Urinary bladder (tissue), 4 donors: ENCODE measurements around the gene HEPHL1. TPM values are rescaled to one million over a fixed set of nuclear protein-coding genes. Genes with fewer than 3 reads are reported as not detected.

Experiments used
- DNase-seq: peaks from one replicate; pipeline ENCODE4 v3.0.0-alpha.2; 2015; ENCODE audit errors: extremely low spot score
- H3K27ac ChIP-seq: one replicate; pipeline ENCODE4 v1.5.1; 2013; ENCODE audit warnings: low read depth, mild to moderate bottlenecking, moderate library complexity
- H3K36me3 ChIP-seq: one replicate; pipeline ENCODE4 v1.6.1; 2013; ENCODE audit warnings: mild to moderate bottlenecking, moderate library complexity; ENCODE audit not compliant: insufficient read depth
- H3K4me1 ChIP-seq: one replicate; pipeline ENCODE4 v1.6.1; 2013; ENCODE audit warnings: mild to moderate bottlenecking, moderate library complexity; ENCODE audit not compliant: insufficient read depth
- H3K4me3 ChIP-seq: one replicate; pipeline ENCODE4 v1.5.1; 2013; ENCODE audit warnings: low read depth, low read length
- WGBS: extraction: QIAGEN DNeasy Blood & Tissue Kit; methylation state at CpG from one replicate; pipeline ENCODE4 v1.1.7; 2013; 5-methylcytosine and 5-hydroxymethylcytosine counted together
- polyA plus RNA-seq: library from polyadenylated mRNA; stranded (reverse); fragments of 200-250 nt; gene quantifications from one replicate; pipeline ENCODE4 v1.2.3, GENCODE V29; 2013
- total RNA-seq: library from RNA; depleted of rRNA; stranded (reverse); fragments of >200 nt; gene quantifications from one replicate; pipeline ENCODE4 v1.2.3, GENCODE V29; 2014
- donor health status: healthy with polysubstance abuse.
- donor health status: healthy.

The HEPHL1 gene
- total and polyA plus RNA-seq, 2 donors, result not detected

- Histone ChIP-seq H3K4me3 (no peak overlapping the region), H3K36me3 (no peaks in the 10 kb centered on the region), H3K27ac (no peak overlapping the region), H3K4me1 (no peaks in the 10 kb centered on the region)
- WGBS, result 66% methylated on average over 4 of the region's 4 CpGs
- no peak for DNase-seq
Measured at GRCh38 chr11:94031625-94032024, 10.5 kb downstream of the HEPHL1 start.

DNA sequence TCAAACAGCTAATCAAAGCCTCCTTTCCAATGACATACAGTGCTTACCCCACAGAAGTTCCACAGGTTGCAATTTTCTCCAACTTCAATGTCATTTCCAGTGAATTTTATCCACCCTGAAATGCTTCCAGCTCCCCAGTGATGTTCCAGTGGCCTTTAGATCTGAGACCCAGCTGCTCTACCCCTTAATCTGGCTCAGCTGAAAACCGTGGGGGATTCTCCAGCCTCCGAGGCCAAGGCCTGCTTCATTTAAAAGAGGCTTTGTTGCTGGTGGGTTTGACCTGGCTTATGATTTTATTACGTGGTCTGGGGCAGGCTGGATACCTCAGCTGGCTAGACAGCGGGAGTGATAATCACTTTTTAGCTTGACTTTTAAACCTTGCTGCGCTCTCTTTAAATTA is 10.9 kb downstream of the HEPHL1 start:
- Histone ChIP-seq H3K27ac (no peak overlapping the region), H3K36me3 (no peaks in the 10 kb centered on the region), H3K4me1 (no peaks in the 10 kb centered on the region), H3K4me3 (no peak overlapping the region)
- DNase-seq, result no peak
- WGBS, result 38% methylated on average over 5 of the region's 5 CpGs

- Histone ChIP-seq H3K4me1 (no peaks in the 10 kb centered on the region), H3K36me3 (no peaks in the 10 kb centered on the region), H3K27ac (no peak overlapping the region), H3K4me3 (no peak overlapping the region)
- whole genome bisulfite sequencing, result 76% methylated on average over 8 of the region's 8 CpGs
- DNase-seq, result no peak
Measured at GRCh38 chr11:94032725-94033124, 11.6 kb downstream of the HEPHL1 start.

GRCh38 chr11:94034207-94034606 is 13.1 kb downstream of the HEPHL1 start:
- 49% methylated on average over 1 of the region's 1 CpG for WGBS
- no peaks in the 10 kb centered on the region for H3K4me1 ChIP-seq
- no peak overlapping the region for H3K27ac ChIP-seq
- H3K4me3 ChIP-seq, result no peak overlapping the region
- no peak for DNase-seq
- no peaks in the 10 kb centered on the region for H3K36me3 ChIP-seq

DNA sequence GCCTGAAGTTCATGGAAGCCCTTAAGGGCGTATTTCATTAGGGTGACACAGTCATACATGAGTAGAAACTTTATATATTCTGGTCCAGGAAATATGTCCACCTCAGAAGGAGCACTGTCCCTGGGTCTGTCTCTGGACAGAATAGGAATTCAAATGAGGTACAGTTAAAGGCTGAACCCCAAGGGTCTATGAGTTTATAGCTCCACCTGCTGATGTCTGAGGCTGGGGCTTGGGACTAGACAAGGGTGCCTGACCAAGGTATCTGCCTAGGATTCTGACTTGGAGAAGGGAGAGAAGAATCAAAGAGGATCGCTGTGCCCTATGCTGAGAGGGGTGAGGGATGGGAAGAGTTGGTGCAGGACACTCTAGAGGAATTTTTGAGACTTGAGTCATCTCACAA is 14.9 kb downstream of the HEPHL1 start:
- Histone ChIP-seq H3K27ac (no peak overlapping the region), H3K4me1 (no peaks in the 10 kb centered on the region), H3K36me3 (no peaks in the 10 kb centered on the region), H3K4me3 (no peak overlapping the region)
- 87% methylated on average over 2 of the region's 2 CpGs for WGBS
- DNase-seq, result no peak

- H3K27ac ChIP-seq, result no peak overlapping the region
- H3K36me3 ChIP-seq, result no peaks in the 10 kb centered on the region
- 73% methylated on average over 3 of the region's 3 CpGs for WGBS
- no peak overlapping the region for H3K4me3 ChIP-seq
- no peak for DNase-seq
- H3K4me1 ChIP-seq, result no peaks in the 10 kb centered on the region
Measured at GRCh38 chr11:94043241-94043640, 22.1 kb downstream of the HEPHL1 start.

DNA sequence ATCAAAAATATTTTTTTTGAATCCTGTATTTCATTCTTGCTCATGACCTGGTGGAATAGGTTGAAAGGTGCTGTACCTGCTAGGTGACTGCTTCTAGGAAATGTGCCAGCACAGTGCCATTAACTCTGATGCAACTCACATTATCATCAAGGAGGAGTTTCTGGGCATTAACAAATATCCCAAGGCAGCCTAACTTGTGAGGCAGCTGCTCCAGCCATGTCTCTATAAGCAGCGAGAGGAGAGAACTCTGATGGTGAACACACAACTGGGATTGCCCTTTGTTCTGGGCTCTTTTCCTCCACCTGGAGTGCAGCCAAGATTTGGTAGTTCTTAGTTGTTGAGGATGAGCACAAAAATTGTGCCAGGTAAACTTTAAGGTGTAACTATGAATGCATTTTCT is 25.6 kb downstream of the HEPHL1 start:
- H3K4me3 ChIP-seq, result no peak overlapping the region
- H3K27ac ChIP-seq, result no peak overlapping the region
- H3K36me3 ChIP-seq, result no peaks in the 10 kb centered on the region
- no peaks in the 10 kb centered on the region for H3K4me1 ChIP-seq
- 69% methylated on average over 1 of the region's 1 CpG for WGBS
- DNase-seq, result no peak

GRCh38 chr11:94048032-94048709 is 27.0 kb downstream of the HEPHL1 start:
- no peak for DNase-seq
- Histone ChIP-seq H3K4me1 (no peaks in the 10 kb centered on the region), H3K4me3 (no peak overlapping the region), H3K36me3 (no peaks in the 10 kb centered on the region), H3K27ac (no peak overlapping the region)
- WGBS, result 79% methylated on average over 2 of the region's 2 CpGs

DNA sequence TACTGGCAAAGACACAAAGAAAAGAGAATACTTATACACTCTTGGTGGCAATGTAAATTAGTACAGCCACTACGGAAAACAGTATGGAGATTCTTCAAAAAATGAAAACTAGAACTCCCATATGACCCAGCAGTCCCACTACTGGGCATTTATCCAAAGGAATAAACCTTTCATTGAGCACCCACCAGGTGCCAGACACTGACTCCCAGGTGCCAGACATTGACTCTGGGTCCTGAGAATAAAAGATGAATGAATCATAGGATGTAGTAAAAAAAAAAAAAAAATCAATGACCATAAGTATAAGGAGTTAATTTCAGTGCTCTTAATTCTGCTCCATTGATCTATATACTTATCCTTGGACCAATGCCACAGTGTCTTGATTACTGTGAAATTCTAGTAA is 28.2 kb downstream of the HEPHL1 start:
- 78% methylated on average over 1 of the region's 1 CpG for WGBS
- DNase-seq, result no peak
- Histone ChIP-seq H3K36me3 (no peaks in the 10 kb centered on the region), H3K4me3 (no peak overlapping the region), H3K27ac (no peak overlapping the region), H3K4me1 (no peaks in the 10 kb centered on the region)

DNA sequence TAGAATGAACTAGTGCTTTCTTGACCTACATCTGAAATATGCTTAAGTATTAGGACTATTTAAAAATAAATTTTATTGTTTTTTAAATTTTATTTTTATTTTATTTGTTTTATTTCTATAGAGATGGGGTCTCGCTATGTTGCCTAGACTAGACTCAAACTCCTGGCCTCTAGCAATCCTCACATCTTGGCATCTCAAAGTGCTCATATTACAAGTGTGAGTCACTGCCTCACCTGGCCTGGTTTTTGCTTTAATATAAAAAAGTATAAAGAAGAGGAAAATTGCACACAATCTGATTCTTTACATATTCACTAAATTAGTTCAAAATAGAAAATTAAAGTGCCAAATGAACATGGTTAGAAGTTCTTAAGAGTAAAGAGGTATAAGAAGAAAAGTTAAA is 37.5 kb downstream of the HEPHL1 start:
- no peak overlapping the region for H3K4me3 ChIP-seq
- 88% methylated on average over 1 of the region's 1 CpG for WGBS
- DNase-seq, result no peak
- H3K36me3 ChIP-seq, result no peaks in the 10 kb centered on the region
- H3K4me1 ChIP-seq, result no peaks in the 10 kb centered on the region
- no peak overlapping the region for H3K27ac ChIP-seq

DNA sequence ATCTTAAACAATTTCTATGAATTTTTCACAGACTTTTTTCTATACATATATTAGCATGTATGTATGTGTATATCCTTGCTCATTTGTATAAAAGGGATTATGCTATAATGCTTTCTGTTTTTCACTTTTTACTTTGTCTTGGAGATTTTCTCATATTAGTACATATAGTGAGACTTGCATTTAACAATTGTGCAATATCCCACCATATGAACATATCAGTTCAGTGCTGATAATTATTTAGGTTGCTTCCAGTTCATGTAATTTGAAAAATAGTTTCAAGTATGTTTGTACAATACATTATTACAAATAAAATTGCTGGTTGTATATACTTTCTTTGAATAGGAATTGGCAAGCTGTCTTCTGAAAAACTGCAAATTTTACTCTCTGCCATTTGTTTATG is 37.9 kb downstream of the HEPHL1 start:
- no peak for DNase-seq
- no peaks in the 10 kb centered on the region for H3K4me1 ChIP-seq
- no peak overlapping the region for H3K27ac ChIP-seq
- H3K4me3 ChIP-seq, result no peak overlapping the region
- H3K36me3 ChIP-seq, result no peaks in the 10 kb centered on the region

GRCh38 chr11:94060401-94060800 is 39.2 kb downstream of the HEPHL1 start:
- H3K4me3 ChIP-seq, result no peak overlapping the region
- no peaks in the 10 kb centered on the region for H3K36me3 ChIP-seq
- no peaks in the 10 kb centered on the region for H3K4me1 ChIP-seq
- no peak overlapping the region for H3K27ac ChIP-seq
- DNase-seq, result no peak

DNA sequence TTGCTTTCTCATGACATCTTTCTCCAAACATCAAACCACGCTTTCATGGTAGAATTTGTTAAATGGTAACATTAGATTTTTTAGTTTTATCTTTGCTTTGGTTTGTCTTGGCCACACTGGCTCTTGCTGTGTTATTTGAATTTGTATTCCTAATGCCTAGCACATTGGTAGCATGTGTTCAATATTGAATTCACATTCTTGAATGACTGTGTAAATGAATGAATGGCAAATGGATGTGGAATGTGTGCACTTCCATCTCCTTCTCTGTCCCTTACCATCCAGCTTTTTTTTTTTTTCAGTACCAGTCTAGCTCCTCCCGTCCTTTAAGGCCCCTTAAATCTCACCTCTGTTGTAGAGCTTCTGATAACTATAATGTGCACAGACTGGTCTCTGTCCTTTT is 41.2 kb downstream of the HEPHL1 start:
- Histone ChIP-seq H3K4me3 (no peak overlapping the region), H3K36me3 (no peaks in the 10 kb centered on the region)
- WGBS, result 61% methylated on average over 2 of the region's 2 CpGs

DNA sequence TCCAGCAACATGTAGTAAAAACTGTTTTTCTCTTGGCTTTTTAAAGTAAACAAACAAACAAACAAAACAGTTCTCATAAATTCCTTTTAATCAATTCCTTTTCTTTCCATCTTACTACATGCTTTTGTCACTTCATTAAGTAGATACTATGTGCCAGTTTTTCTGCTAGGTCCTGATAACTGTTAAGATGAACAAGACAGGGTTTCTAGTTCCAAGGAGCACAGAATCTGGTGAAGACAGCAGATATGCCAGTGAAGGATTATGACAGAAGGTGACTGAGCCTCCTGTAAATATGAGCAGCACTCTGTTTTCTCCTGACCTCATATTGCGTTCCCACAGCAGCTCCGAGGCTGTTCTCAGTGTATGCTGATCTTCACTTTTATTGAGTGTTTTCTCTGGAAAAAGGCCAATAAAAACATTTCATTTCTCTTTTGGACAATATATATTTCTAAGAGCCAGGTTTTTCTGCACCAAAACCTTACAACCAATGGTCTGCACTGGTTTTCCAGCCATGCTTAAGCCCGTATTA is 45.8 kb downstream of the HEPHL1 start:
- no peak for DNase-seq
- Histone ChIP-seq H3K4me1 (no peaks in the 10 kb centered on the region), H3K27ac (no peak overlapping the region), H3K36me3 (no peaks in the 10 kb centered on the region), H3K4me3 (no peak overlapping the region)
- WGBS, result 47% methylated on average over 3 of the region's 3 CpGs

More for the DNA sequence above, 41.2 kb downstream of the HEPHL1 start:
- H3K27ac ChIP-seq, result no peak overlapping the region
- no peaks in the 10 kb centered on the region for H3K4me1 ChIP-seq
- no peak for DNase-seq

DNA sequence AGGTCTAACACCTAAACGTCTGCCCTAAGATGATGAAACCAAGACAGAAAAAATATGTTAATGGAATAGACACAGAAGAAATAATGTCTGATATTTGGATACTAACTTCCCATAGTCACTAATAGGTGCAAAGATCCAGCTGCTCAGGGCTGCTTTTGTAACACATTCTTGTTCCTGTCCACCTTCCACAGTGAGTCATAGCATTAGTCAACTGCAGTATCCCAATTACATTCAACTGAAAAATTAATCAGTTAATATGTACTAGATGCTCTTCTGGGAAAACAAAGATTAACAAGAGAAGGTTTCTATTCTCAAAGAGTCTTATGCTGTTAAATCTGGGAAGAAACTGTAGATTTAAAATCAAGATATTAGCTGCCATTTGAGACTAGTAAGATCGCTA is 47.6 kb downstream of the HEPHL1 start:
- Histone ChIP-seq H3K4me3 (no peak overlapping the region), H3K4me1 (no peaks in the 10 kb centered on the region), H3K36me3 (no peaks in the 10 kb centered on the region), H3K27ac (no peak overlapping the region)
- no peak for DNase-seq
- 89% methylated on average over 2 of the region's 2 CpGs for WGBS
